Astrocyte (in vitro differentiated cells and primary cell): ENCODE data around the gene ZNF503. TPM values are rescaled to one million over a fixed set of nuclear protein-coding genes. Genes with fewer than 3 reads are reported as not detected.

ENCODE experiments used
- DNase-seq: peaks from one replicate; pipeline ENCODE4 v3.0.0-alpha.2; 2010; ENCODE audit warnings: low read depth
- FAIRE-seq: peaks from 2 replicates; lab custom pipeline; 2011; peaks lifted over from hg19 to GRCh38; lab: Jason Lieb, UNC
- H2AFZ ChIP-seq: 2 replicates; pipeline ENCODE4 v1.6.0; 2012; ENCODE audit warnings: low read depth, low read length, inconsistent platforms
- H3K27ac ChIP-seq: 2 replicates; pipeline ENCODE4 v1.5.1; 2011; ENCODE audit warnings: low read depth, low read length, inconsistent platforms
- H3K27me3 ChIP-seq: 2 replicates; pipeline ENCODE4 v1.6.0; 2011; ENCODE audit warnings: low read length, inconsistent platforms; ENCODE audit not compliant: insufficient read depth
- H3K36me3 ChIP-seq: 2 replicates; pipeline ENCODE4 v1.5.1; 2011; ENCODE audit warnings: low read length, inconsistent platforms; ENCODE audit not compliant: insufficient read depth
- H3K4me1 ChIP-seq: 2 replicates; pipeline ENCODE4 v1.5.1; 2011; ENCODE audit warnings: low read length, inconsistent platforms; ENCODE audit not compliant: insufficient read depth
- H3K4me2 ChIP-seq: 2 replicates; pipeline ENCODE4 v1.6.0; 2012; ENCODE audit warnings: low read length, inconsistent platforms
- H3K4me3 ChIP-seq: 2 replicates; pipeline ENCODE4 v1.5.1; 2011; ENCODE audit warnings: low read depth, mild to moderate bottlenecking, low read length, inconsistent platforms; ENCODE audit not compliant: insufficient read depth
- H3K79me2 ChIP-seq: 2 replicates; pipeline ENCODE4 v1.6.0; 2012; ENCODE audit warnings: mild to moderate bottlenecking, low read length, inconsistent platforms; ENCODE audit not compliant: insufficient read depth
- H3K9ac ChIP-seq: 2 replicates; pipeline ENCODE4 v1.6.0; 2012; ENCODE audit warnings: mild to moderate bottlenecking, low read length, inconsistent platforms
- H3K9me3 ChIP-seq: 2 replicates; pipeline ENCODE4 v1.5.1; 2012; ENCODE audit warnings: low read depth, mild to moderate bottlenecking, low read length, inconsistent platforms; ENCODE audit not compliant: insufficient read depth
- H4K20me1 ChIP-seq: 2 replicates; pipeline ENCODE4 v1.6.0; 2012; ENCODE audit warnings: low read length, inconsistent platforms; ENCODE audit not compliant: insufficient read depth
- H3K27ac Mint-ChIP-seq: one replicate; pipeline ENCODE4 v1.8.0; 2021; ENCODE audit warnings: mild to moderate bottlenecking, mixed read lengths; ENCODE audit not compliant: unreplicated experiment
- H3K27me3 Mint-ChIP-seq: one replicate; pipeline ENCODE4 v1.8.0; 2021; ENCODE audit warnings: low read depth, mixed read lengths; ENCODE audit not compliant: unreplicated experiment
- H3K36me3 Mint-ChIP-seq: one replicate; pipeline ENCODE4 v1.8.0; 2021; ENCODE audit warnings: low read depth, mixed read lengths; ENCODE audit not compliant: unreplicated experiment
- H3K4me1 Mint-ChIP-seq: one replicate; pipeline ENCODE4 v1.8.0; 2021; ENCODE audit warnings: low read depth, mixed read lengths; ENCODE audit not compliant: unreplicated experiment
- H3K4me3 Mint-ChIP-seq: one replicate; pipeline ENCODE4 v1.8.0; 2021; ENCODE audit warnings: mild to moderate bottlenecking, moderate library complexity, mixed read lengths; ENCODE audit not compliant: unreplicated experiment
- H3K9me3 Mint-ChIP-seq: one replicate; pipeline ENCODE4 v1.8.0; 2021; ENCODE audit warnings: mild to moderate bottlenecking, mixed read lengths; ENCODE audit not compliant: unreplicated experiment
- CTCF ChIP-seq: IDR thresholded peaks from 2 replicates; pipeline ENCODE4 v1.5.1; 2011; ENCODE audit warnings: low read depth, mild to moderate bottlenecking, inconsistent platforms, low read length, moderate library complexity; ENCODE audit not compliant: insufficient read depth
- EZH2 ChIP-seq: IDR thresholded peaks from 2 replicates; pipeline ENCODE4 v1.6.1; 2012; ENCODE audit warnings: mild to moderate bottlenecking, low read length, inconsistent platforms; ENCODE audit not compliant: insufficient read depth
- total RNA-seq: library from RNA; stranded (reverse); gene quantifications from 2 replicates; pipeline ENCODE4 v1.2.1, GENCODE V29; 2021

ZNF503 gene
- total RNA-seq, 1 donor from 2014 or later = 11.9 TPM

GRCh38 chr10:75356484-75356883, 45.1 kb downstream of the ZNF503 start:
- no peaks in the 10 kb centered on the region for H3K79me2 ChIP-seq
- no peak for FAIRE-seq

GRCh38 chr10:75355706-75356105, 45.9 kb downstream of the ZNF503 start:
- Histone ChIP-seq H3K9ac (no peak overlapping the region), H3K36me3 (no peaks in the 10 kb centered on the region), H3K4me3 (no peak overlapping the region), H3K79me2 (no peaks in the 10 kb centered on the region), H3K9me3 (no peaks in the 10 kb centered on the region), H4K20me1 (no peaks in the 10 kb centered on the region), H2AFZ (no peak overlapping the region), H3K27ac (no peak overlapping the region), H3K27me3 (no peaks in the 10 kb centered on the region), H3K4me2 (no peak overlapping the region), H3K4me1 (peaks cover 11% of the 10 kb centered on the region)
- no peak overlapping the region for H3K4me3 Mint-ChIP-seq
- H3K27ac Mint-ChIP-seq = no peak overlapping the region
- TF ChIP-seq CTCF (no peak), EZH2 (no peak)
- H3K4me1 Mint-ChIP-seq = peaks cover 21% of the 10 kb centered on the region
- no peak for FAIRE-seq
- peaks cover 5% of the 10 kb centered on the region for H3K9me3 Mint-ChIP-seq
- H3K27me3 Mint-ChIP-seq = peaks cover 2% of the 10 kb centered on the region
- DNase-seq = no peak
- H3K36me3 Mint-ChIP-seq = no peaks in the 10 kb centered on the region

More at GRCh38 chr10:75356484-75356883, 45.1 kb downstream of the ZNF503 start:
- H4K20me1 ChIP-seq = no peaks in the 10 kb centered on the region
- no peaks in the 10 kb centered on the region for H3K27me3 ChIP-seq
- no peak for DNase-seq
- Mint-ChIP-seq H3K9me3 (peaks cover 5% of the 10 kb centered on the region), H3K4me3 (no peak overlapping the region), H3K27me3 (peaks cover 2% of the 10 kb centered on the region), H3K4me1 (peaks cover 19% of the 10 kb centered on the region), H3K36me3 (no peaks in the 10 kb centered on the region), H3K27ac (no peak overlapping the region)
- H3K4me1 ChIP-seq = peaks cover 11% of the 10 kb centered on the region
- no peaks in the 10 kb centered on the region for H3K9me3 ChIP-seq
- no peaks in the 10 kb centered on the region for H3K36me3 ChIP-seq
- H2AFZ ChIP-seq = no peak overlapping the region
- no peak for TF ChIP-seq CTCF
- no peak for TF ChIP-seq EZH2
- no peak overlapping the region for H3K4me2 ChIP-seq
- H3K4me3 ChIP-seq = no peak overlapping the region
- H3K9ac ChIP-seq = no peak overlapping the region
- H3K27ac ChIP-seq = no peak overlapping the region

- TF ChIP-seq EZH2 (no peak), CTCF (no peak)
- no peak overlapping the region for H2AFZ ChIP-seq
- H3K27me3 Mint-ChIP-seq = peaks cover 2% of the 10 kb centered on the region
- no peak overlapping the region for H3K9ac ChIP-seq
- no peak overlapping the region for H3K4me3 ChIP-seq
- H3K9me3 Mint-ChIP-seq = peaks cover 5% of the 10 kb centered on the region
- H3K27me3 ChIP-seq = no peaks in the 10 kb centered on the region
- H3K9me3 ChIP-seq = no peaks in the 10 kb centered on the region
- H3K4me3 Mint-ChIP-seq = no peak overlapping the region
- DNase-seq = no peak
- H4K20me1 ChIP-seq = no peaks in the 10 kb centered on the region
- H3K4me2 ChIP-seq = no peak overlapping the region
- H3K4me1 Mint-ChIP-seq = peaks cover 9% of the 10 kb centered on the region
- H3K4me1 ChIP-seq = peaks cover 4% of the 10 kb centered on the region
- no peak for FAIRE-seq
- no peaks in the 10 kb centered on the region for H3K36me3 Mint-ChIP-seq
- H3K27ac ChIP-seq = no peak overlapping the region
- H3K27ac Mint-ChIP-seq = no peak overlapping the region
- H3K36me3 ChIP-seq = no peaks in the 10 kb centered on the region
- H3K79me2 ChIP-seq = no peaks in the 10 kb centered on the region
These were observed 48.4 kb downstream of the ZNF503 start for GRCh38 chr10:75353183-75353582.
